Heart left ventricle (tissue), 16 donors: ENCODE measurements around the gene SOX2. TPM values are rescaled to one million over a fixed set of nuclear protein-coding genes. Genes with fewer than 3 reads are reported as not detected.

Experiments
- ATAC-seq, 4 donors: fragments of 200-7000 bp; cut with Tn5 transposase; one replicate each; pipeline ENCODE4 v1.9.1; 2020 to 2022; ENCODE audit warnings: moderate library complexity in 4 of 4, mild to moderate bottlenecking in 3 of 4, moderate number of reproducible peaks in 1 of 4
- DNase-seq, 5 donors: peaks; one replicate each; pipeline ENCODE4 v3.0.0-alpha.2; 2020
- H3K27ac ChIP-seq, 12 donors: fragments of 200-600 bp; sonication (generic) in 4 of 12; one replicate each; pipeline versions ENCODE4 v1.5.0 to v1.8.0; 2016 to 2022; ENCODE audit warnings: mild to moderate bottlenecking in 2 of 12
- H3K27me3 ChIP-seq, 9 donors: fragments of 200-600 bp; sonication (generic) in 2 of 9; one replicate each; pipeline versions ENCODE4 v1.5.1 to v1.8.0; 2016 to 2022; ENCODE audit warnings: mild to moderate bottlenecking in 3 of 9
- H3K36me3 ChIP-seq, 9 donors: fragments of 200-600 bp; sonication (generic) in 2 of 9; one replicate each; pipeline versions ENCODE4 v1.5.0 to v1.8.0; 2018 to 2022; ENCODE audit warnings: mild to moderate bottlenecking in 2 of 9
- H3K4me1 ChIP-seq, 12 donors: fragments of 200-600 bp; sonication (generic) in 4 of 12; one replicate each; pipeline versions ENCODE4 v1.5.0 to v1.8.0; 2016 to 2022; ENCODE audit warnings: mild to moderate bottlenecking in 3 of 12
- H3K4me3 ChIP-seq, 12 donors: fragments of 200-600 bp; sonication (generic) in 4 of 12; one replicate each; pipeline versions ENCODE4 v1.5.0 to v1.8.0; 2017 to 2022; ENCODE audit warnings: mild to moderate bottlenecking in 9 of 12, moderate library complexity in 4 of 12
- H3K9me3 ChIP-seq, 12 donors: fragments of 200-600 bp; sonication (generic) in 4 of 12; one replicate each; pipeline versions ENCODE4 v1.5.0 to v1.8.0; 2016 to 2022; ENCODE audit warnings: mild to moderate bottlenecking in 1 of 12
- POLR2A ChIP-seq, 2 donors: fragments of 450-650 bp; IDR thresholded peaks; one replicate each; pipeline ENCODE4 v1.6.1; 2017; ENCODE audit warnings: antibody characterized with exemption in 2 of 2, mild to moderate bottlenecking in 2 of 2, moderate library complexity in 2 of 2
- WGBS, 4 donors: extraction: QIAGEN DNeasy Blood & Tissue Kit in 2 of 4; methylation state at CpG; one replicate each; pipeline versions ENCODE4 v1.1.5 to v1.1.7; 2013 to 2018; 5-methylcytosine and 5-hydroxymethylcytosine counted together
- intact Hi-C, 10 donors: fragments of 100-400 bp; cut with DNase I; formaldehyde crosslinking; loops; one replicate each; pipeline versions ENCODE4 v1.11.1 to v1.14.2; 2022
- polyA plus RNA-seq, 2 donors: library from polyadenylated mRNA; stranded (reverse); fragments of 200-250 nt; gene quantifications; one replicate each; pipeline ENCODE4 v1.2.3, GENCODE V29; 2013
- total RNA-seq, 9 donors: library from RNA; depleted of rRNA in 2 of 9; stranded (reverse); fragments of >200 nt in 2 of 9; fragmentation: NEBNext Ultra II Directional in 3 of 9; extraction: Animal tissue kit (Norgen Biotek cat#: 25700) in 3 of 9; gene quantifications; one replicate each; pipeline versions ENCODE4 v1.1.0 to v1.2.4, GENCODE V29; 2016 to 2023
- TF ChIP-seq, protein P1 (sequence below), 12 donors: fragments of 200-600 bp; sonication (generic) in 4 of 12; IDR thresholded peaks; one replicate each; pipeline versions ENCODE4 v1.5.0 to v1.8.0; 2018 to 2022; ENCODE audit warnings: antibody characterized with exemption in 12 of 12, mild to moderate bottlenecking in 5 of 12
- donor health status: ischemic (EF 13 %, LVEDD 7.1; RV severe dilation, severe dysfunction).
- donor health status: healthy with polysubstance abuse.
- donor health status: DM: no; HTN: yes; CAD: no.
- donor health status: DM: no; HTN: no; CAD: no.
- donor health status: ischemic (EF 25% LVEDD 6.9; RV normal size, moderate dysfunction).
- donor health status: ischemic (EF 25% LVEDD 5.7; RV mildly dilated, moderate dysfunction).
- donor health status: healthy.
- donor health status: DM: yes; HTN: yes; CAD: no.
- donor health status: ischemic (EF 35%, LVEDD 5.7; RV mildly dilated, moderate dysfunction).
- donor health status: nonischemic (EF 11% LVEDD 7.7; RV severe dilation, severe dysfunction).
- donor health status: DM: yes; HTN: yes; CAD: no.
- donor health status: PGD.
- donor health status: ischemic (EF 29% LVEDD 5.4; RV normal size, mild dysfunction).
- donor health status: nonischemic (EF 23%, LVEDD 6.1; RV moderate dilation, normal function).

SOX2 gene
- total and polyA plus RNA-seq, 11 donors = 0.09 to 1.1 (median 0.23) TPM; not detected in 5

DNA sequence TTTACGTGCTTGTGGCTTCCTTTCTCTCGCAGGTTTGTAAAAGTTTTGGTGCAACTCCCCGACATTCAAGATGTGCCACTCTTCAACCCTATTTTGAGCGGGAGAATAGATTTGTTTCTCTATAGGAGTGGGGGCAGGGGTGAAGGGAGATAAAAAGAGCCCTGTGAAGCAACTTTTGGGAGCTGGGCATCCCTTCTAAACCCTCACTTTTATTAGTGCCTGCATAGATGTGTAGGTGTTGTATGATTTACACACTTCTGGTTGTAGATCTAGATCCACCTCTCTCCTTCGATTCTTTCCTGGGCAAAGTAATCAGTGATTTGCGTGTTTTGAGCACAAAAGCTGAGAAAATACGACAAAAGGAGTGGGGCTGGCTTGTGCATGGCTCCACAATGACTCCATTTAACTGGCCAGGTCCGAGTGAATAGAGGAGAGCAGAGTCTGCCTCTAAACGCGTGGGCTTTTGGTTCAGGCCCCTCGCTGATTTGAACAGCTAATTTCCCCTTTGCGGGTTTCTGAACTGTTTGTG, 17.7 kb downstream of the SOX2 start:
- TF ChIP-seq POLR2A (IDR thresholded peaks at IDR 0.05) = no peak
- TF ChIP-seq, protein P1, sequence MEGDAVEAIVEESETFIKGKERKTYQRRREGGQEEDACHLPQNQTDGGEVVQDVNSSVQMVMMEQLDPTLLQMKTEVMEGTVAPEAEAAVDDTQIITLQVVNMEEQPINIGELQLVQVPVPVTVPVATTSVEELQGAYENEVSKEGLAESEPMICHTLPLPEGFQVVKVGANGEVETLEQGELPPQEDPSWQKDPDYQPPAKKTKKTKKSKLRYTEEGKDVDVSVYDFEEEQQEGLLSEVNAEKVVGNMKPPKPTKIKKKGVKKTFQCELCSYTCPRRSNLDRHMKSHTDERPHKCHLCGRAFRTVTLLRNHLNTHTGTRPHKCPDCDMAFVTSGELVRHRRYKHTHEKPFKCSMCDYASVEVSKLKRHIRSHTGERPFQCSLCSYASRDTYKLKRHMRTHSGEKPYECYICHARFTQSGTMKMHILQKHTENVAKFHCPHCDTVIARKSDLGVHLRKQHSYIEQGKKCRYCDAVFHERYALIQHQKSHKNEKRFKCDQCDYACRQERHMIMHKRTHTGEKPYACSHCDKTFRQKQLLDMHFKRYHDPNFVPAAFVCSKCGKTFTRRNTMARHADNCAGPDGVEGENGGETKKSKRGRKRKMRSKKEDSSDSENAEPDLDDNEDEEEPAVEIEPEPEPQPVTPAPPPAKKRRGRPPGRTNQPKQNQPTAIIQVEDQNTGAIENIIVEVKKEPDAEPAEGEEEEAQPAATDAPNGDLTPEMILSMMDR (IDR thresholded peaks at IDR 0.05) = no peak
- Histone ChIP-seq H3K27me3 (peaks cover 32 to 91% (median 69%) of the 10 kb centered on the region in 9 donors), H3K4me3 (no peak overlapping the region), H3K36me3 (no peaks in the 10 kb centered on the region), H3K4me1 (peaks cover 0 to 20% (median 5%) of the 10 kb centered on the region in 12 donors), H3K27ac (no peak overlapping the region), H3K9me3 (no peaks in the 10 kb centered on the region)
- ATAC-seq (no peak), DNase-seq (no peak)
- WGBS, 4 donors = 6 to 12% (median 7%) methylated on average over 12 of the region's 12 CpGs
- intact Hi-C loops = no loop called here

GRCh38 chr3:181730316-181730715, 18.6 kb downstream of the SOX2 start:
- Histone ChIP-seq H3K4me1 (peaks cover 0 to 20% (median 5%) of the 10 kb centered on the region in 12 donors), H3K9me3 (no peaks in the 10 kb centered on the region), H3K27ac (no peak overlapping the region), H3K4me3 (no peak overlapping the region), H3K27me3 (peaks cover 29 to 91% (median 60%) of the 10 kb centered on the region in 9 donors), H3K36me3 (no peaks in the 10 kb centered on the region)
- intact Hi-C loops = no loop called here
- ATAC-seq (no peak), DNase-seq (no peak)
- TF ChIP-seq POLR2A (IDR thresholded peaks at IDR 0.05) = no peak
- TF ChIP-seq, protein P1 (IDR thresholded peaks at IDR 0.05) = no peak
- 8 to 19% (median 14%) methylated on average over 5 of the region's 5 CpGs for whole genome bisulfite sequencing, 4 donors

- Histone ChIP-seq H3K36me3 (no peaks in the 10 kb centered on the region), H3K4me1 (peaks cover 0 to 19% (median 5%) of the 10 kb centered on the region in 12 donors), H3K9me3 (no peaks in the 10 kb centered on the region), H3K27ac (no peak overlapping the region), H3K4me3 (no peak overlapping the region), H3K27me3 (peaks cover 23 to 84% (median 53%) of the 10 kb centered on the region in 9 donors)
- 33 to 57% (median 48%) methylated on average over 1 of the region's 1 CpG for WGBS, 4 donors
- intact Hi-C loops = no loop called here
- TF ChIP-seq POLR2A (IDR thresholded peaks at IDR 0.05) = no peak
- ATAC-seq (no peak), DNase-seq (no peak)
Observed at GRCh38 chr3:181730934-181731333, 19.2 kb downstream of the SOX2 start.

GRCh38 chr3:181735911-181736310, 24.2 kb downstream of the SOX2 start:
- TF ChIP-seq POLR2A (IDR thresholded peaks at IDR 0.05) = no peak
- TF ChIP-seq, protein P1 (IDR thresholded peaks at IDR 0.05) = no peak
- intact Hi-C loops = no loop called here
- 57 to 63% (median 62%) methylated on average over 7 of the region's 7 CpGs for WGBS, 4 donors
- no peak for DNase-seq
- peaks cover 0 to 42% (median 6%) of the 10 kb centered on the region in 9 donors for H3K27me3 ChIP-seq
- no peaks in the 10 kb centered on the region for H3K9me3 ChIP-seq
- H3K27ac ChIP-seq = no peak overlapping the region
- H3K4me3 ChIP-seq = no peak overlapping the region
- ATAC-seq = no peak
- no peaks in the 10 kb centered on the region for H3K4me1 ChIP-seq
- no peaks in the 10 kb centered on the region for H3K36me3 ChIP-seq

- Histone ChIP-seq H3K36me3 (no peaks in the 10 kb centered on the region), H3K27ac (no peak overlapping the region), H3K9me3 (no peaks in the 10 kb centered on the region), H3K4me1 (no peaks in the 10 kb centered on the region), H3K27me3 (peaks cover 0 to 42% (median 0%) of the 10 kb centered on the region in 9 donors), H3K4me3 (no peak overlapping the region)
- WGBS, 4 donors = 83 to 88% (median 86%) methylated on average over 5 of the region's 5 CpGs
- TF ChIP-seq POLR2A (IDR thresholded peaks at IDR 0.05) = no peak
- TF ChIP-seq, protein P1 (IDR thresholded peaks at IDR 0.05) = no peak
- ATAC-seq (no peak), DNase-seq (no peak)
- intact Hi-C loops = no loop called here
Observed at GRCh38 chr3:181738551-181738950, 26.8 kb downstream of the SOX2 start.
